Measurements from ENCODE around the gene KRT27. TPM values are rescaled to one million over a fixed set of nuclear protein-coding genes. Genes with fewer than 3 reads are reported as not detected.

Gene KRT27
- total RNA-seq, 2 donors from 2014 or later = not detected

GRCh38 chr17:40726919-40727318 lies 55.4 kb downstream of the KRT27 start:
- H3K4me1 ChIP-seq = peaks cover 4% of the 10 kb centered on the region
- 41 to 49% methylated on average over 2 of the region's 2 CpGs for WGBS, 2 donors
- H3K36me3 ChIP-seq (replicated peaks in 1 of 2; ENCODE audit: insufficient read depth in 1 of 2, low read depth in 2 of 2) = no peaks in the 10 kb centered on the region
- H3K27ac ChIP-seq = no peak overlapping the region
- DNase-seq (no peak), ATAC-seq (no peak)
- intact Hi-C loops (cut with DNase I) = no loop called here
- TF ChIP-seq CTCF (IDR thresholded peaks at IDR 0.05) (peak in 5 of 7 experiments; percentile 8 to 46 (median 41)), POLR2A (IDR thresholded peaks at IDR 0.05) (no peak)
- H3K9me3 ChIP-seq = no peaks in the 10 kb centered on the region
- no peaks in the 10 kb centered on the region for H3K27me3 ChIP-seq
- H3K4me3 ChIP-seq = no peak overlapping the region

Other genes starting within 250 kb of the KRT27 start
- under 1 TPM in 1 of 2 donors, not detected in 1; 0.26 TPM for gene CCR7, start 217.1 kb downstream of the KRT27 start, total RNA-seq
- gene SMARCE1, start 134.7 kb downstream of the KRT27 start, total RNA-seq = 10 to 100 TPM; 48.0 to 50.8 TPM
- gene KRT222, start 117.4 kb downstream of the KRT27 start, total RNA-seq = 1 to 10 TPM in 1 of 2 donors, under 1 TPM in 1; 0.66 to 1.6 TPM
- gene KRT24, start 78.8 kb downstream of the KRT27 start, total RNA-seq = not detected
- gene KRT25, start 27.2 kb downstream of the KRT27 start, total RNA-seq = not detected
- not detected for gene KRT26, start 10.3 kb downstream of the KRT27 start, total RNA-seq
- gene KRT28, start 17.4 kb upstream of the KRT27 start, total RNA-seq = not detected
- 1 to 10 TPM; 3.3 to 8.0 TPM for gene KRT10, start 40.1 kb upstream of the KRT27 start, total RNA-seq
- gene KRT12, start 84.7 kb upstream of the KRT27 start, total RNA-seq = not detected
- not detected for gene KRT20, start 102.7 kb upstream of the KRT27 start, total RNA-seq
- 1 to 10 TPM; 2.3 to 9.6 TPM for gene KRT23, start 155.1 kb upstream of the KRT27 start, total RNA-seq
- gene KRT39, start 184.4 kb upstream of the KRT27 start, total RNA-seq = not detected
- 1 to 10 TPM in 1 of 2 donors, not detected in 1; 1.6 TPM for gene KRT40, start 201.8 kb upstream of the KRT27 start, total RNA-seq
- not detected for gene KRTAP3-3, start 211.6 kb upstream of the KRT27 start, total RNA-seq
- gene KRTAP3-2, start 217.4 kb upstream of the KRT27 start, total RNA-seq = not detected
- not detected for gene KRTAP3-1, start 226.6 kb upstream of the KRT27 start, total RNA-seq
- not detected for gene KRTAP1-5, start 244.7 kb upstream of the KRT27 start, total RNA-seq
- gene KRTAP1-4, start 247.6 kb upstream of the KRT27 start, total RNA-seq = not detected

Data from body of pancreas (tissue), 4 donors.